Panc1 (cell line): ENCODE measurements around the gene SUPT3H. TPM values are rescaled to one million over a fixed set of nuclear protein-coding genes. Genes with fewer than 3 reads are reported as not detected.

Source experiments
- ATAC-seq: fragments of 200-7000 bp; cut with Tn5 transposase; 2 replicates; pipeline ENCODE4 v1.9.1; 2020; ENCODE audit warnings: mild to moderate bottlenecking, moderate library complexity
- BruUV-seq: library from RNA; stranded (reverse); fragments of 400-500 nt; replicated peaks from 2 replicates; lab custom pipeline; 2021; lab: Mats Ljungman, UMichigan
- CTCF ChIA-PET: fragments of 300-600 bp; sonication (Branson Sonifier 250); formaldehyde crosslinking; loops from one replicate; lab custom pipeline; 2022; ENCODE audit warnings: antibody characterized with exemption; lab: Charles Lee
- POLR2A ChIA-PET: fragments of 300-600 bp; sonication (Branson Sonifier 250); formaldehyde crosslinking; loops from one replicate; lab custom pipeline; 2022; ENCODE audit warnings: antibody characterized with exemption; lab: Charles Lee
- DNase-seq: peaks from one replicate; pipeline ENCODE4 v3.0.0-alpha.2; 2010; ENCODE audit warnings: low read depth, low spot score
- H3K27ac ChIP-seq: 2 replicates; pipeline ENCODE4 v1.5.1; 2011; ENCODE audit warnings: mild to moderate bottlenecking, low read length, inconsistent platforms
- H3K27me3 ChIP-seq: fragments of 200-500 bp; sonication (Bioruptor generic); 2 replicates; pipeline ENCODE4 v1.6.0; 2014; ENCODE audit warnings: low read length, inconsistent platforms; ENCODE audit not compliant: control insufficient read depth, insufficient read depth
- H3K36me3 ChIP-seq: fragments of 200-500 bp; sonication (Bioruptor generic); 2 replicates; pipeline ENCODE4 v1.5.1; 2014; ENCODE audit warnings: inconsistent platforms, mild to moderate bottlenecking, low read length, moderate library complexity; ENCODE audit not compliant: control insufficient read depth, insufficient read depth
- H3K4me1 ChIP-seq: 2 replicates; pipeline ENCODE4 v1.5.1; 2011; ENCODE audit warnings: inconsistent platforms, mild to moderate bottlenecking, low read length, moderate library complexity; ENCODE audit not compliant: control insufficient read depth, insufficient read depth
- H3K4me3 ChIP-seq, 2 experiments: 2 replicates each; pipeline ENCODE4 v1.5.1; 2011 to 2012; ENCODE audit warnings: low read depth in 2 of 2, low read length in 2 of 2, mild to moderate bottlenecking in 2 of 2, inconsistent platforms in 1 of 2, moderate library complexity in 1 of 2
- H3K9me3 ChIP-seq: fragments of 200-500 bp; sonication (Bioruptor generic); 2 replicates; pipeline ENCODE4 v1.5.1; 2014; ENCODE audit warnings: low read depth, mild to moderate bottlenecking, inconsistent platforms, low read length, moderate library complexity; ENCODE audit not compliant: control insufficient read depth, insufficient read depth
- POLR2AphosphoS5 ChIP-seq: IDR thresholded peaks from 2 replicates; pipeline ENCODE4 v1.6.1; 2012; ENCODE audit warnings: mild to moderate bottlenecking, low read depth, low read length, moderate library complexity
- SIN3A ChIP-seq: IDR thresholded peaks from 2 replicates; pipeline ENCODE4 v1.6.1; 2012; ENCODE audit warnings: low read depth, mild to moderate bottlenecking, low read length, moderate library complexity, borderline replicate concordance; ENCODE audit not compliant: insufficient read depth
- TCF7L2 ChIP-seq: IDR thresholded peaks from 2 replicates; pipeline ENCODE4 v1.6.1; 2011; ENCODE audit warnings: mild to moderate bottlenecking, low read depth, low read length, inconsistent platforms
- in situ Hi-C: cut with HindIII; loops from 2 replicates; pipeline ENCODE4 v1.10.0; 2016; ENCODE audit warnings: low sequenced_read_pairs, low pct_unique_long_range_greater_than_20kb
- intact Hi-C: fragments of 100-400 bp; cut with micrococcal nuclease; formaldehyde crosslinking; loops from one replicate; pipeline ENCODE4 v1.10.0; 2022; ENCODE audit not compliant: unreplicated experiment
- total RNA-seq: library from RNA; stranded (reverse); gene quantifications from one replicate; pipeline ENCODE4 v1.2.1, GENCODE V29; 2021; ENCODE audit not compliant: unreplicated experiment
- TF ChIP-seq, protein P1 (sequence below): fragments of 450-650 bp; IDR thresholded peaks from 2 replicates; pipeline ENCODE4 v1.5.1; 2017; ENCODE audit warnings: mild to moderate bottlenecking
- TF ChIP-seq, protein P2 (sequence below), 2 experiments: IDR thresholded peaks; 2 replicates each; pipeline ENCODE4 v1.6.1; 2011 to 2012; ENCODE audit warnings: low read depth in 2 of 2, control low read depth in 1 of 2, low read length in 1 of 2, mild to moderate bottlenecking in 1 of 2, moderate library complexity in 1 of 2; ENCODE audit not compliant: insufficient read depth in 1 of 2

SUPT3H gene
- total RNA-seq, 1 experiment from 2014 or later: 11.0 TPM

- no peak for TF ChIP-seq POLR2AphosphoS5
- TF ChIP-seq TCF7L2: no peak
- no peak for TF ChIP-seq SIN3A
- TF ChIP-seq, protein P1, sequence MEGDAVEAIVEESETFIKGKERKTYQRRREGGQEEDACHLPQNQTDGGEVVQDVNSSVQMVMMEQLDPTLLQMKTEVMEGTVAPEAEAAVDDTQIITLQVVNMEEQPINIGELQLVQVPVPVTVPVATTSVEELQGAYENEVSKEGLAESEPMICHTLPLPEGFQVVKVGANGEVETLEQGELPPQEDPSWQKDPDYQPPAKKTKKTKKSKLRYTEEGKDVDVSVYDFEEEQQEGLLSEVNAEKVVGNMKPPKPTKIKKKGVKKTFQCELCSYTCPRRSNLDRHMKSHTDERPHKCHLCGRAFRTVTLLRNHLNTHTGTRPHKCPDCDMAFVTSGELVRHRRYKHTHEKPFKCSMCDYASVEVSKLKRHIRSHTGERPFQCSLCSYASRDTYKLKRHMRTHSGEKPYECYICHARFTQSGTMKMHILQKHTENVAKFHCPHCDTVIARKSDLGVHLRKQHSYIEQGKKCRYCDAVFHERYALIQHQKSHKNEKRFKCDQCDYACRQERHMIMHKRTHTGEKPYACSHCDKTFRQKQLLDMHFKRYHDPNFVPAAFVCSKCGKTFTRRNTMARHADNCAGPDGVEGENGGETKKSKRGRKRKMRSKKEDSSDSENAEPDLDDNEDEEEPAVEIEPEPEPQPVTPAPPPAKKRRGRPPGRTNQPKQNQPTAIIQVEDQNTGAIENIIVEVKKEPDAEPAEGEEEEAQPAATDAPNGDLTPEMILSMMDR: no peak
- TF ChIP-seq, protein P2, sequence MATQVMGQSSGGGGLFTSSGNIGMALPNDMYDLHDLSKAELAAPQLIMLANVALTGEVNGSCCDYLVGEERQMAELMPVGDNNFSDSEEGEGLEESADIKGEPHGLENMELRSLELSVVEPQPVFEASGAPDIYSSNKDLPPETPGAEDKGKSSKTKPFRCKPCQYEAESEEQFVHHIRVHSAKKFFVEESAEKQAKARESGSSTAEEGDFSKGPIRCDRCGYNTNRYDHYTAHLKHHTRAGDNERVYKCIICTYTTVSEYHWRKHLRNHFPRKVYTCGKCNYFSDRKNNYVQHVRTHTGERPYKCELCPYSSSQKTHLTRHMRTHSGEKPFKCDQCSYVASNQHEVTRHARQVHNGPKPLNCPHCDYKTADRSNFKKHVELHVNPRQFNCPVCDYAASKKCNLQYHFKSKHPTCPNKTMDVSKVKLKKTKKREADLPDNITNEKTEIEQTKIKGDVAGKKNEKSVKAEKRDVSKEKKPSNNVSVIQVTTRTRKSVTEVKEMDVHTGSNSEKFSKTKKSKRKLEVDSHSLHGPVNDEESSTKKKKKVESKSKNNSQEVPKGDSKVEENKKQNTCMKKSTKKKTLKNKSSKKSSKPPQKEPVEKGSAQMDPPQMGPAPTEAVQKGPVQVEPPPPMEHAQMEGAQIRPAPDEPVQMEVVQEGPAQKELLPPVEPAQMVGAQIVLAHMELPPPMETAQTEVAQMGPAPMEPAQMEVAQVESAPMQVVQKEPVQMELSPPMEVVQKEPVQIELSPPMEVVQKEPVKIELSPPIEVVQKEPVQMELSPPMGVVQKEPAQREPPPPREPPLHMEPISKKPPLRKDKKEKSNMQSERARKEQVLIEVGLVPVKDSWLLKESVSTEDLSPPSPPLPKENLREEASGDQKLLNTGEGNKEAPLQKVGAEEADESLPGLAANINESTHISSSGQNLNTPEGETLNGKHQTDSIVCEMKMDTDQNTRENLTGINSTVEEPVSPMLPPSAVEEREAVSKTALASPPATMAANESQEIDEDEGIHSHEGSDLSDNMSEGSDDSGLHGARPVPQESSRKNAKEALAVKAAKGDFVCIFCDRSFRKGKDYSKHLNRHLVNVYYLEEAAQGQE (IDR thresholded peaks at IDR 0.05; ENCODE audit: insufficient read depth in 1 of 2, low read depth in 2 of 2, low read length in 1 of 2): no peak
- no peaks in the 10 kb centered on the region for H3K9me3 ChIP-seq
- ChIA-PET POLR2A (interaction anchor here (0.6 kb wide), 1 partner anchor 169 kb away, joined by 5 read pairs; no protein-coding TSS in a partner anchor), CTCF (interaction anchor here (0.7 to 1.0 kb wide), 3 partner anchors 302 to 710 kb away, joined by 3 to 5 read pairs (median 4); no protein-coding TSS in a partner anchor)
- intact Hi-C loops (no loop called here), in situ Hi-C loops (no loop called here)
- H3K27me3 ChIP-seq: no peaks in the 10 kb centered on the region
- no peaks in the 10 kb centered on the region for H3K36me3 ChIP-seq
- ATAC-seq (no peak), DNase-seq (no peak)
- no peak overlapping the region for H3K4me3 ChIP-seq
- H3K27ac ChIP-seq: no peak overlapping the region; the same call in 1 of the 2 replicates
- H3K4me1 ChIP-seq: no peaks in the 10 kb centered on the region; the same call in 1 of the 2 replicates
- no TSS peak for BruUV-seq
Measured at GRCh38 chr6:45411959-45412358, 34.2 kb upstream of the SUPT3H start.

- in situ Hi-C loops (no loop called here), intact Hi-C loops (no loop called here)
- Histone ChIP-seq H3K27me3 (peaks cover 5% of the 10 kb centered on the region), H3K4me1 (no peaks in the 10 kb centered on the region), H3K4me3 (no peak overlapping the region), H3K9me3 (no peaks in the 10 kb centered on the region), H3K27ac (no peak overlapping the region), H3K36me3 (no peaks in the 10 kb centered on the region)
- BruUV-seq: no TSS peak
- TF ChIP-seq, protein P1: no peak
- TF ChIP-seq SIN3A (no peak), TCF7L2 (no peak), POLR2AphosphoS5 (no peak)
- TF ChIP-seq, protein P2 (IDR thresholded peaks at IDR 0.05; ENCODE audit: insufficient read depth in 1 of 2, low read depth in 2 of 2, low read length in 1 of 2): no peak
- CTCF ChIA-PET: no interaction called here
- ATAC-seq (no peak), DNase-seq (no peak)
- POLR2A ChIA-PET: no interaction called here
Measured at GRCh38 chr6:45400021-45400420, 22.3 kb upstream of the SUPT3H start.
